ENCODE results near the gene CRIM1. TPM values are rescaled to one million over a fixed set of nuclear protein-coding genes. Genes with fewer than 3 reads are reported as not detected.

CRIM1 gene
- total RNA-seq, 1 experiment from 2014 or later = 8.3 TPM

DNA sequence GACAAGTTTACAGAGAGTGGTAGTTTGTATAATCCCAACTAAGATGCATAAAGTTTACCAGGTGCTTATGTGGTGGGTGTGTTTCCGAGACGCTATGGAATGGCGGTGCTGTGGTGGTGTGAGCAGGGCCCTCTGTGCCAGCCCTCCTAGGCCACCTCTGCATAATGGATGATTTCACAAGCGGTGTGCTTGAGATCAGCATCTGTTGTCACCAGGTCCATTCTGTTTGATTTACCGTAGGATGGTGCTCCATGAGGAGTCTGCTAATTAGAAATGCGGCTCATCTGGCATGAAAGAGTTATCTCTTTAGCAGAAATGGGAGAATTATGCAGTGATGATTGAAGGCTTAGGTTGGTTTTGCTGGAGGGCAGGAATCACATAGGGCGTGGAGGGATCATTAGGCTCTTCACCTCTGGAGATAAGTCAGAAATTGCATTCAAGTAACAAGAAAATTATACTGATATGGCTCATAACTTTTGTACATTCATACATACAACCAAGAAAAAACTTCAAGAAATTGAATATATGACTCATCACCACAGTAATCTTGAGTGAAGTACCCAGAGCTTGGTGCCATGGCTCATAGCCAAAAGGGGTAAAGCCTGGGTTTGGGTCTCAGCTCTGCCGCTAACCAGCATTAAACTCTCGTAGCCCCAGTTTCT, 41.4 kb downstream of the CRIM1 start:
- DNase-seq (ENCODE audit: low spot score) = no peak

- no peak for DNase-seq (ENCODE audit: low spot score)
These were observed 42.3 kb downstream of the CRIM1 start for GRCh38 chr2:36397728-36398413.

DNA sequence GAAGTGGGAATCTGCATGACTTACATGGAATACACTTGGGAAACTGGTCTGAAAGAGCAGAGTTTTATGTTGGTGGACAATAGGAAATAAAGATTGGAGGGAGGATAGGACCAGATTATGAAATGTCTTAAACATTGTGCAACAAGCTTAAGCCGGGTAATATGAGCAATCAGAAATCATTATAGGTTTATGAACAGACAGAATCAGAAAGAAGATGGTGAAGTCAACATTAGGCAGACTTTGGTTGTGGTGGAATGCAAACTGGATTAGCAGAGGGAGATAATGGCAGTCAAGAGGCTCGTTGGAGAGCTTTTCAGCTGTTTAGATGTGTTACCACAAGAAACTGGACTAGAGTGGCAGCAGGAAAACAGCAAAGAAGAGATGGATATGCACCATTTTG, 43.5 kb downstream of the CRIM1 start:
- DNase-seq (ENCODE audit: low spot score) = no peak

DNA sequence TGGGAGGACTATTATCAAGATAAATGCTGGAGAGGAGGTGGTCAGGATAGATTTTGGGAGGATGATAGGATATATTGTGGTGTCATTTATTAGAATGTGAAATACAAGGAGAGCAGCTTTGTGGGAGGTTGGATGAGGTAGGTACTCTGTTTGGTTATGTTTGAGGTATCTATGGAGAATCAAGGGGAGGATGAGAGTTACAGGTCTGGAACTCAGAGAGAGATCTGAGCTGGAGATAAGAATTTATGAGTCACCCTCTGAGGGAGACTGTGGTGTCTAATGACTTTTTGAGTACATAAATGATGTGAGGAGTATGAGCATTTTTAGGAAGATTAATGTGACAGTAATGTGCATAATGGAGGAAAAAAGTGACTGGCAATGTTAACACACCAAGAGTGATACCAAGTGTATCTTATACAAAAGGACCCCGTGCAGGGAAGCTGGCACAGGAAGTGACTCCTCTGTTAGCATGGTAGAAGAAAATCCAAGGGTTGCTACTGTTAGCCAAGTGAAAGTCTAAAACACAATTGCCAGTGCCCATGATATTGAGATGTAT, 48.2 kb downstream of the CRIM1 start:
- no peak for DNase-seq (ENCODE audit: low spot score)

GRCh38 chr2:36404318-36404717, 48.7 kb downstream of the CRIM1 start:
- DNase-seq (ENCODE audit: low spot score) = no peak

- DNase-seq (ENCODE audit: low spot score) = no peak
These were observed 49.2 kb downstream of the CRIM1 start for GRCh38 chr2:36404754-36405153.

GRCh38 chr2:36405183-36405582, 49.6 kb downstream of the CRIM1 start:
- DNase-seq (ENCODE audit: low spot score) = no peak

DNA sequence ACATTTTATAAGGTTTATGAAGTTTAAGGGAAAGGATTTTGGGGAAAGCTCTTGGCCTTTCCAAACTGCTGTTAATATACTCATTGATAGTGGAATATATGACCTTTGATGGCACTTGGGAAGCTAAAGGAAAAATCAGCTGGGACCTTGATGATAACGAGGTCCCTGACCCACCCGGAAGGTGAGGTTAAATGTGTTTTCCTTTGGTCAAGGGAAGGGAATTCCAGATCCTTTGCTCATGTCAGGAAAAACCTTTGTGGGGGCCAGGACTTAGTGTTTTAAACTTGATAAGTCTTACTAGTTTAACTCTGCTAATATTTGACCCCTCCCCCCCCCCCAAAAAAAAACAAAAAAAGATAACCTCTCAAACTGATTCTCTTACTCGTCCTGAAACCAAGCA, 50.7 kb downstream of the CRIM1 start:
- no peak for DNase-seq (ENCODE audit: low spot score)

GRCh38 chr2:36407413-36407812, 51.8 kb downstream of the CRIM1 start:
- DNase-seq (ENCODE audit: low spot score) = no peak

GRCh38 chr2:36408198-36408703, 52.7 kb downstream of the CRIM1 start:
- no peak for DNase-seq (ENCODE audit: low spot score)

- DNase-seq (ENCODE audit: low spot score) = no peak
These were observed 53.8 kb downstream of the CRIM1 start for GRCh38 chr2:36409335-36409734.

DNA sequence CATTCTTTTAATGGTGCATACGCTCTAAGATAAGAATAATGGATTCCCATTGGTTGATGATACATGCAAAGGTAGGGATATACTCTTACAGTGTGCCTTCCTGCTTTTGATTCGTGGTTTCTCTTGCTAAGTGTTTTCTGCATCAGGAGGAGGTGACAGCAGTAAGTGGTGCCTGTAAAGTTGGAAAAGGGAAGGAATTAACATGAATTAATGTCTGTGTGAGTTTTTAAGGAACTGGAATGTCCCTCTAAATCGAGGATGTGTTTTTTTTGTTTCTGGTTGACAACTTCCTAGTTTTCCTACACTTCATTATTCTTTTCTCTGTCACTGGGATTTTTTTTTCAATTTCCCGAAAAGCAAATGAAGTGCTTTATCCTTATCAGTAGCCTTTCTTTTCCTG, 54.4 kb downstream of the CRIM1 start:
- no peak for DNase-seq (ENCODE audit: low spot score)

DNA sequence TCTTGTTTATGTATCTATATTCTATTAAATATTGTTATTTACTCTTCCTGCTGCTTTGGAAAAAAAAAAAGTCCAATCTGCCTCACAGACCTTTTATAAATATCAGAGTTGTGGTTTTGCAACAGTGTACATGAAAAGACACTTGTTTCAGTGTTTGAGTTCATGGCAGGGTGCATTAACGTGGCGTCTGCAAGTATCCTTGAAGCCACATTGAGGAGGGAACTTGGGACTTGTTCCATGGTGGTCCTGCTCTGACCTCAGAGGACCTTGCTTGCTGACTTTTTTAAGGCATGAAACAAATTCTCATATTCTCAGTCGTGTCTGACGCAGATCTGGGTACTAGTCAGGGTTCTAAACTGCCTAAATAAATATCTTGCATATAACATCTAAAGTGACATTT, 55.1 kb downstream of the CRIM1 start:
- no peak for DNase-seq (ENCODE audit: low spot score)

DNA sequence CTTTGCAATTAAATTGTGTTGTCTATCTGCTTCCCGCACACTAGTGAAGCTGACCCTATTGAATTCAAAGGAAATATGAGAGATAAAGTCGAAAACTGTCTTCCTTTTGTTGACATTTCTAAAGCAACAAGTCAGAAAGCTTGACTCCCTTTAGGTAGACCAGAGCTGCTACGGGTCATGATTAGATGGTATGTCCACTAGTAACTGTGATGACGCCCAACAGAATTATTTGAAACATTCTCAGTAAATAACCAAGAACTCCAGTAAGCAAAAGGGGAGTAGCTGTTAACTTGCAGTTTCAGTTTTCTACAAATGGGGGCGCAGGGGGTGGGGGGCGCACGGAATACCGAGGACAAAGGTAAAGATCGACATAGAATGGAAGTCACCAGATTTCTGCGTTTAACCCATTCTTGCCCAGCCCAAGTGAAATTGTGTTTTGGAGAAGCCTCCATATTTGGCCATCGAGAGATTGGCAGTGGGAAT, 56.4 kb downstream of the CRIM1 start:
- DNase-seq (ENCODE audit: low spot score) = no peak

- no peak for DNase-seq (ENCODE audit: low spot score)
These were observed 57.6 kb downstream of the CRIM1 start for GRCh38 chr2:36413218-36413617.

DNA sequence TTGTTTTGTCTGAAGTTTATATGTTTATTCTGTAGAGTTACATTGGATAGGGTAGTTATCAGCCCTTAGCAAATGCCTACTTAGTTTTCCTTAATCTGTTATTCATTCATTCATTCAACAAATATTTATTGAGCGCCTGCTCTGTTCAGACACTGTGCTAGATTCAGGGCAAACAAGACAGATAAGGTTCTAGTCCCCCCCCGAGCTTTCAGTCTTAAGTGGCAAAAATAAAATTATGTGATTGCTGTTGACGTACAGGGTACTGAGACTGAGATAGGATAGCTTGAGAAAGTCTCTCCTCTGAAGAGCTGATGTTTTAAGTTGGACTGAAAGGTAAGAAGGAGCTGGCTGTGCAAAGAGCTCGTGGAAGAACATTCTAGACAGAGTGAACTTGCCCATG, 58.7 kb downstream of the CRIM1 start:
- no peak for DNase-seq (ENCODE audit: low spot score)

GRCh38 chr2:36415381-36416022, 59.9 kb downstream of the CRIM1 start:
- DNase-seq (ENCODE audit: low spot score) = no peak

GRCh38 chr2:36416370-36417165, 61.0 kb downstream of the CRIM1 start:
- DNase-seq (ENCODE audit: low spot score) = no peak

- DNase-seq (ENCODE audit: low spot score) = no peak
These were observed 65.1 kb downstream of the CRIM1 start for GRCh38 chr2:36420569-36421181.

DNA sequence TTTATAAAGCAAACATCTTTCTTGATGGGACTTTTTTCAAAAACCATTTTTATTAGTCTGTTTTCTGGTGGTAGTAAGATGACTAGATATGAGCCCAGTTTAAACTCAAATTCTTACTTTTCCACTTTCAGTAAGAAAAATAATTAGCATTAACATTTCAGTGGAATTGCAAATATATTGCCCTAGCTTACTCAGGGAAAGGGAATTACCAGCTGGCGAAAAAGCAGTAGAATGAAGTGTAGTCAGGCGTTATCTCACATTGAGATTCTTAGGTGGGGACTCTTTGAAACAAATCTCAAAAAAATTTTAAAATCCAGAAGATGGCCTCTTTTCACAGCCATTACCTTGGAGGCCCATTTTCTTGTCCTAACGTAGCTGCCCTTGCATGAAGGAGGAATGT, 65.8 kb downstream of the CRIM1 start:
- DNase-seq (ENCODE audit: low spot score) = no peak

- DNase-seq (ENCODE audit: low spot score) = no peak
These were observed 67.6 kb downstream of the CRIM1 start for GRCh38 chr2:36423172-36423571.

Data from H4 (cell line).